Stimulated activated effector memory CD8-positive, alpha-beta T cell treated with anti-CD3 and anti-CD28 coated beads, Interleukin-12 subunit alpha, Interleukin-12 subunit beta, amount 100 ng/mL, for 72 hours (primary cell): ENCODE data around the gene EPHA6.

ENCODE experiments used
- ATAC-seq: fragments of 150-1000 bp; cut with Tn5 transposase; 2 replicates; pipeline ENCODE4 v1.10.0; 2021
- DNase-seq, 2 donors: peaks; one replicate each; pipeline ENCODE4 v3.0.0; 2021 to 2022; ENCODE audit warnings: low spot score in 2 of 2
- H3K27ac Mint-ChIP-seq: one replicate; pipeline ENCODE4 v1.8.0; 2022; ENCODE audit warnings: mild to moderate bottlenecking, mixed read lengths
- H3K36me3 Mint-ChIP-seq: one replicate; pipeline ENCODE4 v1.8.0; 2022; ENCODE audit warnings: mild to moderate bottlenecking, mixed read lengths
- H3K4me1 Mint-ChIP-seq: one replicate; pipeline ENCODE4 v1.8.0; 2022; ENCODE audit warnings: mixed read lengths
- H3K4me3 Mint-ChIP-seq: one replicate; pipeline ENCODE4 v1.8.0; 2022; ENCODE audit warnings: mild to moderate bottlenecking, mixed read lengths
- H3K9me3 Mint-ChIP-seq: one replicate; pipeline ENCODE4 v1.8.0; 2022; ENCODE audit warnings: mixed read lengths

Gene EPHA6

GRCh38 chr3:97297032-97297431 is 482.6 kb downstream of the EPHA6 start:
- Mint-ChIP-seq H3K27ac (no peak overlapping the region), H3K4me1 (no peaks in the 10 kb centered on the region), H3K4me3 (no peak overlapping the region), H3K9me3 (peaks cover 20% of the 10 kb centered on the region), H3K36me3 (no peaks in the 10 kb centered on the region)
- DNase-seq: no peak
- no peak for ATAC-seq

- Mint-ChIP-seq H3K9me3 (peaks cover 14% of the 10 kb centered on the region), H3K4me3 (no peak overlapping the region), H3K27ac (no peak overlapping the region), H3K36me3 (no peaks in the 10 kb centered on the region), H3K4me1 (no peaks in the 10 kb centered on the region)
- no peak for ATAC-seq
- no peak for DNase-seq
These were observed 486.7 kb downstream of the EPHA6 start for GRCh38 chr3:97301114-97301513.

DNA sequence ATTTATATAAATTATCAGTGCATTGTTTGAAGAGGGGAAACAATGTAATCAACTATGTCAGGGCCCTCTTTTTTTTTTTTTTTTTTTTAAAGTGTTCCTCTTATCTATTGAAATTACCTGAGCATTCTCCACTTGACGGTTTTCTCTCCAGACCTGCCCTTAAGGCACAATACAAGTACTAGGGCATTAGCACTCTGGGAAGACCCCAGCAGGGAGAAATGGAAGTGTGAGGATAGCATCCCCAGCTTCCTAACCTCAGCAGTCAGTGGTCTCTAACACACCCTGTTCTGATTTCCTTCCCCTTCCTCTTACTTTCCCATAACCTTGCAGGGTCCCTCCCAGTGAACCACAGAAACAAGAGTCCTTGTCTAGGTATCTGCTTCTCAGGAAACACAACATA is 491.8 kb downstream of the EPHA6 start:
- no peak overlapping the region for H3K4me3 Mint-ChIP-seq
- no peak for DNase-seq
- ATAC-seq: no peak
- H3K9me3 Mint-ChIP-seq: peaks cover 11% of the 10 kb centered on the region
- H3K36me3 Mint-ChIP-seq: no peaks in the 10 kb centered on the region
- no peak overlapping the region for H3K27ac Mint-ChIP-seq
- H3K4me1 Mint-ChIP-seq: no peaks in the 10 kb centered on the region

DNA sequence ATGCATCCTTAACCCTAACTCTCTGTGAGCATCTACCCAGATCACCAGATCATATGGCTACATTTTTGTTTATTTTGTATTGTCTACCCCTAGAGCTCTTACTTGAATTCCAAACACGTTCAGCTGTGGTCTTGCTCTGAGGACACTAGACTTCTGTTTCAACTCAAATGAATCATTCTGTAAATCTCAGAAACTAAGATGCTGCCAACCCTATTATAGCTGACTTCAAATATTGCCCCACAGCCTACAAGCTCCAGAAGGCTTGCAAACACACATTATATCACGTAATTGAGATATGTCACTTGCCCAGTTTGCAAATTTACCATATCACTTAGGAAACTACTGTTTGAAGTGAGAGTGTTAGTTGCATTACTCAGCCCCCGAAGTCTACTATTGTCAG is 524.0 kb downstream of the EPHA6 start:
- no peak for ATAC-seq
- Mint-ChIP-seq H3K4me1 (no peaks in the 10 kb centered on the region), H3K4me3 (no peak overlapping the region), H3K9me3 (peaks cover 9% of the 10 kb centered on the region), H3K36me3 (no peaks in the 10 kb centered on the region), H3K27ac (no peak overlapping the region)
- no peak for DNase-seq

- ATAC-seq (no peak), DNase-seq (no peak)
- peaks cover 14% of the 10 kb centered on the region for H3K9me3 Mint-ChIP-seq
- H3K27ac Mint-ChIP-seq: no peak overlapping the region
- no peaks in the 10 kb centered on the region for H3K36me3 Mint-ChIP-seq
- H3K4me1 Mint-ChIP-seq: no peaks in the 10 kb centered on the region
- no peak overlapping the region for H3K4me3 Mint-ChIP-seq
These were observed 526.5 kb downstream of the EPHA6 start for GRCh38 chr3:97340940-97341339.

DNA sequence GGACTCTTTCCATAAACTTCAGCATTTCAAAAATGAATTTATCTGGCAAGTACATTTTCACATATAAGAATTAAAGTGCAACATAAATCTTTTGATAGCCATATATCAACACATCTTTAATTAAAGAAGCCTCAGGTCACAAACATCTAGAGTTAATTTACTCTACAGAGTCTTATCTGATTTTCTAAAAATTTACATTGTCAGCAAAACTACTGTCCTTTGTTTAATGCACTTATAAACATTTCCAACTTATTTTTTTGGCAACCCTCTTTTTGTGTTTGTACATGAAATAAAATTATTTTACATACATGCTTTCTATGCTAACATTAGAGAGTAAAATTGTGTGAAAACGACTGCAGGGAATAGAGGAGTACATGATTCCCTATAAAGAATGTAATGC is 533.4 kb downstream of the EPHA6 start:
- Mint-ChIP-seq H3K4me3 (no peak overlapping the region), H3K36me3 (no peaks in the 10 kb centered on the region), H3K27ac (no peak overlapping the region), H3K4me1 (no peaks in the 10 kb centered on the region), H3K9me3 (peaks cover 13% of the 10 kb centered on the region)
- ATAC-seq (no peak), DNase-seq (no peak)

DNA sequence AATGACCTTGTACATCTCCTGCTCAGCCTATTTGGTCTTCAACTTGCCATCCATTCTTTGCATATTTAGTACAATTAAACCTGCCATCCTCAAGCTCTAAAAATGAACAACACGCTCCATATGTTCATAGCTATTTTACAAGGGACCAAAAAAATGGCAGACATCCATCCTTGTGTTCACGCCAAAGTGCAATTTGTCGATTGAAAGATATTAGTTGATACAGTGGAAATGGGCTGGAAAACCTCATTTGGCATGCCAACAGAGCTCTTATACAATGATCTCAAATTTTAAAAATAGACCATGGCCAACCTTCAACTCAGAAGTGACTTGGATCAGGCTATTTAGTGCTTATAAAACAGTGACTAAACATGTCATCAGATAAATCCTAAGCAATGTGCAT is 536.6 kb downstream of the EPHA6 start:
- no peak for ATAC-seq
- DNase-seq: no peak
- H3K9me3 Mint-ChIP-seq: peaks cover 20% of the 10 kb centered on the region
- no peak overlapping the region for H3K4me3 Mint-ChIP-seq
- no peaks in the 10 kb centered on the region for H3K4me1 Mint-ChIP-seq
- H3K36me3 Mint-ChIP-seq: no peaks in the 10 kb centered on the region
- H3K27ac Mint-ChIP-seq: no peak overlapping the region

GRCh38 chr3:97353176-97353575 is 538.8 kb downstream of the EPHA6 start:
- ATAC-seq (no peak), DNase-seq (no peak)
- H3K36me3 Mint-ChIP-seq: no peaks in the 10 kb centered on the region
- peaks cover 27% of the 10 kb centered on the region for H3K9me3 Mint-ChIP-seq
- no peak overlapping the region for H3K27ac Mint-ChIP-seq
- no peaks in the 10 kb centered on the region for H3K4me1 Mint-ChIP-seq
- H3K4me3 Mint-ChIP-seq: no peak overlapping the region

GRCh38 chr3:97359977-97360376 is 545.6 kb downstream of the EPHA6 start:
- ATAC-seq (no peak), DNase-seq (no peak)
- peaks cover 19% of the 10 kb centered on the region for H3K9me3 Mint-ChIP-seq
- no peak overlapping the region for H3K4me3 Mint-ChIP-seq
- H3K4me1 Mint-ChIP-seq: no peaks in the 10 kb centered on the region
- no peaks in the 10 kb centered on the region for H3K36me3 Mint-ChIP-seq
- H3K27ac Mint-ChIP-seq: no peak overlapping the region

DNA sequence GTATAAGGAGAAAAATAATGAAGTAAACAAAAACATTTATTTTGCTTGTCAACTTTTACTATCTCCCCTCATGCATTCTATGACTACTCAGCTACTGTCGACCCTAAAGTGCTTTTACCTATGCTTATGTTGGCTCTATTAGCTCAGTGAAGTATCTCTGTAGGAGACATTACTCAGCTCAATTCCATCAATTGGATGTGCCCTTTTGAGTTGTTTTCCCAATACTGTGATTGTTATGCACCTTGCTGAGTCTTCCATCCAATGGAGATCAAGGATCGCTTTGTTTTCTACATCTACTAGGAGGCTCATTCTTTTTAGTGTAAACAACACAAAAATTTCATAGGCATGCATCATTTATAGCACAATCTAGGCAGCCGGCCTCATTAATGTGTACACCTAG is 546.4 kb downstream of the EPHA6 start:
- Mint-ChIP-seq H3K4me1 (no peaks in the 10 kb centered on the region), H3K27ac (no peak overlapping the region), H3K9me3 (peaks cover 15% of the 10 kb centered on the region), H3K36me3 (no peaks in the 10 kb centered on the region), H3K4me3 (no peak overlapping the region)
- DNase-seq (no peak), ATAC-seq (no peak)

DNA sequence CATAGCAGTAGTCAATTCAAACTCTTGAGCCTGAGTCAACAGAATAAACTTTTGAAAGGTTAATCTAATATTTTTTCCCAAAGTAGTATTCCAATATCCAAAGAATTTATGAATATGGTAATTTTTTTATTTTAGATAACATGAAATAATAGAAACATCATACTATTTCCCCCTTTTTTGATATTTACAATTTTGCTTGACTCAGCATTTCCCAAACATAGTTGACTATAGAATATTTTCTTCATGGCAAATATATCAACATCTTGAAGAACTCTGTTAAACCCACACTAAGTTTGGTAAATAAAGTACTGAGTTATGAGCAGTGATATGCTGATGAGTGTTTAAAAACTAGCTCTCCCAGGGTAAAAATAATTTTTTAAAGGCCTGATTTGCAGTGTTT is 570.2 kb downstream of the EPHA6 start:
- H3K36me3 Mint-ChIP-seq: no peaks in the 10 kb centered on the region
- H3K4me1 Mint-ChIP-seq: no peaks in the 10 kb centered on the region
- no peak for ATAC-seq
- no peak overlapping the region for H3K4me3 Mint-ChIP-seq
- no peak for DNase-seq
- peaks cover 5% of the 10 kb centered on the region for H3K9me3 Mint-ChIP-seq
- H3K27ac Mint-ChIP-seq: no peak overlapping the region

- H3K4me1 Mint-ChIP-seq: no peaks in the 10 kb centered on the region
- ATAC-seq: no peak
- no peaks in the 10 kb centered on the region for H3K36me3 Mint-ChIP-seq
- H3K9me3 Mint-ChIP-seq: peaks cover 5% of the 10 kb centered on the region
- no peak for DNase-seq
- no peak overlapping the region for H3K4me3 Mint-ChIP-seq
- H3K27ac Mint-ChIP-seq: no peak overlapping the region
These were observed 574.4 kb downstream of the EPHA6 start for GRCh38 chr3:97388774-97389173.

GRCh38 chr3:97389936-97390335 is 575.5 kb downstream of the EPHA6 start:
- no peaks in the 10 kb centered on the region for H3K4me1 Mint-ChIP-seq
- ATAC-seq (no peak), DNase-seq (no peak)
- H3K4me3 Mint-ChIP-seq: no peak overlapping the region
- no peak overlapping the region for H3K27ac Mint-ChIP-seq
- H3K9me3 Mint-ChIP-seq: peaks cover 5% of the 10 kb centered on the region
- H3K36me3 Mint-ChIP-seq: no peaks in the 10 kb centered on the region

DNA sequence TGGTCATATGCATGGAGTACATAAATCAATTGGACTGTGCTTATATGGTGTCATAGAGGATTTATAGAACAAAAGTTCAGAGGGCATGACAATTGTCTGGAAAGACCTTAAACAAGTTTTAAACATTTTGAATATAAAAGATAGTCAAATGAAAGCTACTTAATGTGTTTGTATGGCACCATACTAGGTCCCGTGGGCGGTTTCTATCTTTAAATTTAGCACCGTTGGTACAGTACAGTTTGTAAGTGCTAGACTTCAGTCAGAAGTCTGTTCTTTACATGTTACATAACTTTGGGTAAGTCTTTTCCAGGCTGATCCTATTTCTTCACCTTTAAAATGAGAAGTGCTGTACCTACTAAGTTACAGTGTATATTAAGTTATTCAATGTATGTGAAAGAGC is 576.8 kb downstream of the EPHA6 start:
- DNase-seq (no peak), ATAC-seq (no peak)
- H3K4me3 Mint-ChIP-seq: no peak overlapping the region
- H3K4me1 Mint-ChIP-seq: no peaks in the 10 kb centered on the region
- H3K27ac Mint-ChIP-seq: no peak overlapping the region
- H3K9me3 Mint-ChIP-seq: peaks cover 9% of the 10 kb centered on the region
- H3K36me3 Mint-ChIP-seq: no peaks in the 10 kb centered on the region

GRCh38 chr3:97409612-97410011 is 595.2 kb downstream of the EPHA6 start:
- DNase-seq: no peak

DNA sequence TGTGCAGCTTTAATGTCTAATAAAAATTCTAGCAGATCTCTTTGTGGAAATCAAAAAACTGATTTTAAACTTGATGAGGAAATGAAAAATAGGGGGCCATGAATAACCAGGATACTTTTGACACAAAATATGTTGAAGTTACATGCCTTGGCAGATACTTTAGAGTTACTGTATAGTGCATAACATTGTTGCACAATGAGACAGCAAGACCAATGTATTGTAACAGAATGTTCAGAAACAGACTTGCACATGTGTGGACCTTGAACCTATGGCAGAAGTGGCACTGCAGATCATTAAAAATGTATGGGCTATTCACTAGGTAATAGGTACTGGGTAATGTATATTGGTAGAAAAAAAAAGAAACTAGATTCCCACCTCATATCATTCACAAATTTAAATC is 607.2 kb downstream of the EPHA6 start:
- no peak overlapping the region for H3K27ac Mint-ChIP-seq

More at GRCh38 chr3:97409612-97410011, 595.2 kb downstream of the EPHA6 start:
- Mint-ChIP-seq H3K4me3 (no peak overlapping the region), H3K27ac (no peak overlapping the region), H3K36me3 (no peaks in the 10 kb centered on the region), H3K4me1 (no peaks in the 10 kb centered on the region), H3K9me3 (peaks cover 3% of the 10 kb centered on the region)
- no peak for ATAC-seq

GRCh38 chr3:97425002-97425401 is 610.6 kb downstream of the EPHA6 start:
- Mint-ChIP-seq H3K27ac (no peak overlapping the region), H3K4me3 (no peak overlapping the region), H3K9me3 (peaks cover 15% of the 10 kb centered on the region), H3K4me1 (no peaks in the 10 kb centered on the region), H3K36me3 (no peaks in the 10 kb centered on the region)
- DNase-seq (no peak), ATAC-seq (no peak)

More for the DNA sequence above, 607.2 kb downstream of the EPHA6 start:
- H3K9me3 Mint-ChIP-seq: peaks cover 9% of the 10 kb centered on the region
- no peaks in the 10 kb centered on the region for H3K36me3 Mint-ChIP-seq
- no peaks in the 10 kb centered on the region for H3K4me1 Mint-ChIP-seq
- no peak for DNase-seq
- no peak overlapping the region for H3K4me3 Mint-ChIP-seq
- ATAC-seq: no peak
